Lung microvascular endothelial cell (primary cell): ENCODE results near the gene PRRT1. TPM values are rescaled to one million over a fixed set of nuclear protein-coding genes. Genes with fewer than 3 reads are reported as not detected.
"Not testable (repeated sequence)": the region's sequence is repeated elsewhere in the genome, so short reads cannot be mapped to it uniquely, and the experiment has no call there.

Source experiments
- DNase-seq, 2 donors: peaks; one replicate each; pipeline versions ENCODE4 v3.0.0 to v3.0.0-alpha.2; 2010; ENCODE audit warnings: low read depth in 2 of 2
- total RNA-seq: library from RNA; depleted of rRNA; stranded (reverse); fragments of >200 nt; gene quantifications from 2 replicates; pipeline ENCODE4 v1.2.1, GENCODE V29; 2014

PRRT1 gene
- total RNA-seq, 1 donor from 2014 or later, result 0.20 TPM

DNA sequence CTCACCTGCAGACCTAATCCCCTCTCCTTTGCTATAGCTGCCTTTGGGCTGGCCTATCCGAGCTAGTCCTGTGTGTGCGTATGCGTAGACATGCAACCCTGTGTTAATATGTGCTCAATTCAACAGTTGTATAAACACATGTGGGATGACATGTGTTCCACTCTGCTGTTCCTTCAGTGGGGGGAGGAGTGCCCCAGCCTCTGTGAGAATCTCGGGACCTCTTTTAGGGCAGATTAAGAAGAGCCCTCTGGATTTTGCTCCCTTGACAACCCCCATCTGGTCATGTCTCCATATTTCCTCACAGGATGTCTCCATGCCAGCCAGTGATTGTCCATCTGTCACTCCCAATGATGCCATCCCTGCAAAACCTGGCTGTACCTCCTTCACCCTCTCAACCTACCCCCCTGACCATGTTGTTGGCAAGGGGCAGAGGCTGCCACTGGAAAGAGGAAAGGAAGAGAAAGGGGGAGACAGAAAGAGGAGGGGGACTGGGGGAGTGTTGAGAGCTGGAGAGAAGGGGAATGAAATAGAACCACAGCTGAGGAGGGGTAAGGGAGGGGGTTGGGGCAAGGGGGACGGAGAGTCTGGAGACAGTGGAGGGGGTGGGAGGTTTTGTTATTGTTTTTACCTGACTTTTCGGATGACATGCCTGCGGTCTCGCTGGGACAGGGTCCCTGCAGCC is 417 bp downstream of the PRRT1 start:
- no peak for DNase-seq

- DNase-seq, result no peak
Observed at GRCh38 chr6:32149932-32150870, 1.5 kb downstream of the PRRT1 start.

GRCh38 chr6:32149092-32149755 is 2.5 kb downstream of the PRRT1 start:
- DNase-seq, result no peak

DNA sequence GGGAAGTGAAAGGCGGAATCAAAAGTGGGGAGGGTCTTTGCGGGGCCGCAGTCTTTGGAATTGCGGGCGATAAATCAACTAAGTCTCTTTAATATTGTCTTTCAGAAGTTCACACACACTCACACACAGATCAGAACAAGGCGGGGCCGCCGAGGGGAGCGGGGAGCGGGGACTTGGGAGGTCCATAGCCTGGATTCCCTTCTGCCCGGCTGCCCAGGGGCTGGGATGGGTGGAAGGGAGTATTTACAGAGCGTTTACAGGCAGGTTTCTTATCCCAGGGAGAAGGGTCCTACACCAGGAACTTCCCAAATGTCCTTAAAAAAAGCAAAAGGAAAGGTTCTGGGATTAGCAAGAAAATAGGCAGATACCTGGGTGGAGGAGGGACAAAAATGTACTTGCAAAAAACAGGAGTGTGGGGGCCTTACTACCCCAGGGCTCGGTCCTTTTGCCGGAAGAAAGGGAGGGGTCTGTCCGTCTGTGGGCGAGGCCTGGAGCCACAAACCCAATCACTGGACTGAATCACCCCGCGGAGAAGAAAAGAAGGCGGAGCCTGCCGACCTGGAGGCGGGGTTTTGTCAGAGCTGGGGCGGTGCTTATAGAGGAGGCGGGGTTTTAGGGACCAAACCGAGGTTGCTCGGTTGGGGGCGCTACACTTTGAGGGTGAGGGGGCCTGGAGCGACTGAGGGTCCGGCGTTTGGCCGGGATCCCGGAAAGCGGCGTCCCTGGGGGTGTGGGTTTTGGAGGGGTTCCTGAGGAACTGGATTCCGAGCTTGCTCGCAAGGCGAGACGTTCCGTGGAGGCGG is 3.2 kb downstream of the PRRT1 start:
- DNase-seq, result peak; percentile 65

DNA sequence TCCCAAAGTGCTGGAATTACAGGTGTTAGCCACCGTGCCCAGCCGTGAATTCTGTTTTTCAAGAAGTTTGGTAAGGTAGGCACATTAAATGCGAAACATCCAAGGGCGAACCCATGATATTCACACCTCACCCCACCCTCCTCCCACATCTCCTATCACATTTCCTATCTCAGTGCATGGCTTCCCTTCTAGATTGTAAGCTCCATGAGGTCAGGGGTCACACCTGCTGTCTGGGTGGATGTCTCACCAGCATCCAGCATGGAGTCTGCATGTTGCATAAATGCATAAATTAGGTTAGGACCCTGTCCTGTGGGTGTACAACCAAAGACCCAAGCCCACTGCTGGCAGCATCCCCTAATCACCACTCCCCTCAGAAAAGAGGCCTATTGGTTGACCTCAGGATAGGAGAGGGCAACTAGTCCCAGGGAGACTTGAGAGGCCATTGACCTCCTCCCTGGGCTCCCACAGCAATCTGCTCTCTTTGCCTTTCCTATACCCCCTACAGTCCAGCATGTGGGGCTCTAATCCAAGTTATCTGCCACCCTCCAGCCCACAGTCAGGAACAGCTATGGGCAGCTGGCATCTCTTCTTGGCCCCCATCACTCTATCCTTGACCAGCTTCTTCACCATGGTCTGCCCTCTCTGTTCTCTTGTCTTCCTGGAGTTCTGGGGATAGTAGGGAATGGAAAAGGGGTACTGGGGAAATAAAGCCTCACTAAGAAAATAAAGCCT is 4.2 kb downstream of the PRRT1 start:
- DNase-seq, result no peak

- DNase-seq, result no peak
Observed at GRCh38 chr6:32146687-32147086, 5.1 kb downstream of the PRRT1 start.

- DNase-seq, result no peak
Observed at GRCh38 chr6:32146287-32146686, 5.5 kb downstream of the PRRT1 start.

DNA sequence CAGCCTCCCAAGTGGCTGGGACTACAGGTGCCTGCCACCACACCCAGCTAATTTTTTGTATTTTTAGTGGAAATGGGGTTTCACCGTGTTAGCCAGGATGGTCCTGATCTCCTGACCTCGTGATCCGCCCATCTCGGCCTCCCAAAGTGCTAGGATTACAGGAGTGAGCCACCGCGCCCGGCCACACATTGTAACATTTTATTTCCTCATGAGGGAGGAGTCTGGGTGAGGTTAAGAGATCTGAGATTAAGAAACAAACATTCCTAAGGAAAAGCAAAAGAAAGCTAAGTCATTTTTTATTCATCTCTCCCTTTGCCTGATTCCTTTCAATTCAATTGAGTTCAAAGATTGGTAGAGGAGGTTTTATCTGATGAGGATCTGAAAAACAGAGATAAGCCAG is 7.5 kb downstream of the PRRT1 start:
- not testable (repeated sequence) for DNase-seq

GRCh38 chr6:32140420-32141046 is 11.2 kb downstream of the PRRT1 start:
- DNase-seq, result no peak

DNA sequence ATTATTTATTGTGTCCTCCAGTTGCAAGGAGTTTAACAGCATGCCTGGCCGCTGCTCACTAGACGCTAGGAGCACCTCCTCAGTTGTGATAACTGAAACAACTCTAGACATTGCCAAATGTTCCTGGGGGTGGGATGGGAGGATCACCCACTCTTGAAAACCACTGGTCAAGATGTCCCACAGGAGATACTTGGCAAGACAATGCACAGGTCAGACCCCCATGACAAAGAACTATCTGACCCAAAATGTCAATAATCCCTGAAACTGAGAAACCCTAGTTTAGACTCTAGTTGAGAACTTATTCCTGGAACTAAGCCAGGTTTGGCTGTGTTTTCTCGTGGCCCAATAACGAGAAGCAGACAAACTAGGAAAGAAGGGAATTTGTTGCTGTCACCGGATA is 12.1 kb downstream of the PRRT1 start:
- DNase-seq, result no peak

DNA sequence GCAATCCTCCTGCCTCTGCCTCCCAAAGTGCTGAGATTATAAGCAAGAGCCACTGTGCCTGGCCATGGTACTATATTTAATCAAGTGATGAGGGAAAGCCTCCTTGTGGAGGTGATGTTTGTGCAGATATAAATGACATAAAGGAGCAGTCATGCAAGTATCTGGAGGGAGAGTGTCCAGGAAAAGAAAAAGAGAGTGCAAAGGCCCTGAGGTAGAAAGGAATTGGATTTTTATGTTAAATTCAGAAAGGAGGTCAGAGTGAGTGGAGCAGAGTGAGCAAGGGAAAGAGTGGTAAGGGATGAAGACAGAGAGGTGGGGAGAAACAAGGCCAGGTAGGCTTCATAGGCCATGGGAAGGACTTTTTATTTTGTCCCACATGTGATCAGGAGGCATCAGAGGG is 14.3 kb downstream of the PRRT1 start:
- DNase-seq, result no peak

- DNase-seq, result no peak
Observed at GRCh38 chr6:32133786-32134185, 18.0 kb downstream of the PRRT1 start.

DNA sequence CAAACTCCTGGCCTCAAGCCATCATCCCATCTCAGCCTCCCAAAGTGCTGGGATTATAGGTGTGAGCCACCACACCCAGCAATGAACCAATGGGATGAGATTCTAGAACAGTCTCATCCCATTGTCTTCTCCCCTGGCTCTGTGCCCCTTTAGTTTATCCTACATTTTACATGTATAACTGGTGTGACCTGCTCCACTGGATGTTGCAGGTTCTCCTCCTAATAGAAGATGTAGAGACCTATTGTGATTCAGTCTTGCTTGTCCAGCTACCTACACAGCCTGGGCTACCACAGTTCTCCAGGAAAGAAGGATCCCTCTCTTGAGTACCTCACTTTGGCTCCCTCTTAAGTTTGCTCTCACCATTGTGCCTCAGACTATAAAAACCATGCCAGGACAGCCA is 19.6 kb downstream of the PRRT1 start:
- DNase-seq, result no peak

DNA sequence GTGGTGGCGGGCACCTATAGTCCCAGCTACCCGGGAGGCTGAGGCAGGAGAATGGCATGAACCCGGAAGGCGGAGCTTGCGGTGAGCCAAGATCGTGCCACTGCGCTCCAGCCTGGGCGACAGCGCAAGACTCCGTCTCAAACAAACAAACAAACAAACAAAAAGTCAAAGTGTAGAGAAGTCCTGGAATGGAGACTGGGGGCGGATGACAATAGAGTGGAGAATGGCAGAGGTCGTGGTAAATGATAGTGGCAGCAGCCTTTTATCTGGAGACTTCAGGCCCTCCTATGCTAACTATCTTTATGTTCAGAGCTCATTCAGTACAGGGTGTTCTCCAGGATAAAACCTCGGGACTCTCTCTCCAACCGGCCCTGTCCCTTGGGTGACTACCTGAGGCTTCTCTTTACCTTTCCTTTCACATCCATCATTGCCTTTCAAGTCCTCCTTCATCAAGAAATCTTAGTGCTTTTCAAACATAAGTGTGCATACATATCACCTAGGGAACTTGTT is 20.2 kb downstream of the PRRT1 start:
- no peak for DNase-seq

DNA sequence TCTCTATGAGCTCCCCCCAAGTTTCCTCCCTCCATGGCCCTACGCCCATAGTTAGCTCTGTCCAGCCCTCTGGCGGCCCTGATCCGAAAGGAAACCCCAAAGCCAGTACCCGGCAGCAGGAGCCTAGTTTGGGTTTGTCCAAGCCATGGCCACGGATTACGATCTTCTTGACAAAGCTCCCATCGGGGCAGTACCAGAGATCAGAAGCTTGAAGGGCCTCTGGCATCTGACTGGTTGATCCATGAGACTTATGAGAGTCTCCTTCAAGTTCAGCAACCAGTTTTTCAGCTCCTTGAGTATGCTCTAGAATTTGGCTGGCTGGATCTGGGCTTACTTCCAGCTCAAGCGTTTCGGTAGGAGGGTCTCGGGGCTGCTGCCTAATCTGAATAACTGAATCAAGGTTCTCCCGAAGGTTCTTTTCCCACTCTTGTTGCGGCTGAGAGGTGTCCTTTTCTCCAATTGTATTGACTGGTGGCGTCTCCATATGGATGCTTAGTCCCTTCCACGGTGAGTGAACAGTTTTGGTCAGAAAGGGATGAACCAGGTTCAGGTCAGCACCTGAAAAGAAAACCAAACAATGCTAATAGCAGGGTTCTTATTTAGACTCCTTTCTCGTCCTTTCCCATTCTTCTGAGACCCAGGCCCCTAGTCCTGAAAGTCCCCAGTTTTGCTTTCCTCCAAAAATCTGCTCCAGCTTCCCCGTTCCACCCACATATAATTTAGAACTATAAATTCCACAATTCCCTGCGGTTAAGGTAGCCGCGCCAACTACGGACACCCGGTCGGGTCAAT is 22.2 kb downstream of the PRRT1 start:
- no peak for DNase-seq

DNA sequence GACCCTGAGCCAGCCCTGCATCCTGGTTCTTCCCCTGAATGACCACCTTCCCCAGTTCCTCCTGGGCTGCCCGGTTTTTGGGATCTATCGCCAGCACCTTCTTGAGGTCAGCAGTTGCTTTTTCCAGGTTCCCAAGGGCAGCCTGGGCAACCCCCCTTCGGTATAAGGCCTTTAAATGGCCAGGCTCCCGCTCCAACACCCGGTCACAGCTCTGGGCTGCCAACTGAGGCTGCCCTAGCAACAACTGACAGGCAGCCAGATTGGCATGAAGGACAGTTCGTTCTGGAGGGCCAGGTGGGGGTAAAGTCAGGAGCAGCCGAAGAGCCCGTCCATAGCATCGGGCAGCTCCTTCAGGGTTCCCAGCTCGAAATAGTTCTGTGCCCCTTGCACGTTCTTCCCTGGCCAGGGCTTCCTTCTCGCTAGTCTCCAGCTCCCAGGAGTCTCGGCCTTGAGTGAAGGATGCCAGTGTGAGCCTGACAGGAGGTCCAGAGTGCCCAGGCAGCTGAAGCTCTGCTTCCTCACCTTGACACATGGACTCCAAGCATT is 22.9 kb downstream of the PRRT1 start:
- DNase-seq, result no peak

GRCh38 chr6:32127717-32128592 is 23.8 kb downstream of the PRRT1 start, which contains the start of gene ATF6B:
Gene ATF6B (minus strand): TSS chr6:32128246. CDS start chr6:32128207, 39 bp downstream.
- peak; percentile 100 for DNase-seq

DNA sequence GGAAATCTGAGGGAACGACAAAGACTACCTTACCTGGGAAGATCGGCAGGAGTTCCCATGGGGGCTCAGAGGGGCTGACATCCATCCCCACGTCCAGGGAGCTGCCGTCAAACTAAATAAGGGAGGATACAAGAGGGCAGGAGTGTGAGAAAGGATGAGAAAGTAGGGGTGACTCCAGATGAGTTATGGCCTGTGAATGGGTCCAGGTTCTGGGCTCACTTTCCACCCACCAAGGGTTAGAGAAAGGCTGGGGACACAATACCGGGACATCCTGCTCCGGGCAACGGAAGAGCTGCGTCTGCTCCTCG is 24.4 kb downstream of the PRRT1 start:
- DNase-seq, result no peak
